K562 (cell line): ENCODE measurements around the gene DMD. TPM values are rescaled to one million over a fixed set of nuclear protein-coding genes. Genes with fewer than 3 reads are reported as not detected.

ENCODE experiments used
- CBX8 ChIP-seq: fragments of 200-600 bp; sonication (generic); IDR thresholded peaks from 2 replicates; pipeline ENCODE4 v1.6.1; 2012; ENCODE audit warnings: borderline replicate concordance, mixed run types, low read depth, mild to moderate bottlenecking, moderate library complexity, mixed read lengths, low read length, control low read depth, inconsistent platforms; ENCODE audit not compliant: poor library complexity, severe bottlenecking; ENCODE audit errors: extremely low read depth
- GMEB1 ChIP-seq: fragments of 250-450 bp; sonication (Bioruptor Pico); IDR thresholded peaks from 2 replicates; pipeline ENCODE4 v1.4.0; 2020; ENCODE audit warnings: mild to moderate bottlenecking
- KLF6 ChIP-seq: fragments of 250-450 bp; sonication (Bioruptor Pico); IDR thresholded peaks from 2 replicates; pipeline ENCODE4 v1.4.0; 2020; ENCODE audit warnings: mild to moderate bottlenecking, moderate library complexity, borderline replicate concordance
- RERE ChIP-seq: sonication (generic); formaldehyde crosslinking; IDR thresholded peaks from 2 replicates; pipeline ENCODE4 v1.8.0; 2023; ENCODE audit warnings: missing genetic modification reagents, mild to moderate bottlenecking, borderline replicate concordance
- XRCC5 ChIP-seq: fragments of 200-400 bp; formaldehyde crosslinking; IDR thresholded peaks from 2 replicates; pipeline ENCODE4 v1.6.1; 2017; ENCODE audit warnings: low read depth, mild to moderate bottlenecking, low read length
- ZNF507 ChIP-seq: conservative IDR thresholded peaks from 2 replicates; pipeline ENCODE4 v1.6.1; 2017; ENCODE audit warnings: missing genetic modification characterization, missing compliant biosample characterization
- polyA plus RNA-seq, 8 experiments: library from polyadenylated mRNA; depleted of rRNA in 4 of 8; stranded (reverse) in 5 of 8; unstranded in 3 of 8; fragments of >200 nt; fragmentation: Nextera tagmentation in 2 of 8; fragmentation: Illumina TruSeq in 1 of 8; extraction: Ambion mirVana in 2 of 8; extraction: Trizol in 1 of 8; gene quantifications; 2 replicates each; pipeline versions ENCODE4 v1.2.1 to v1.2.3, GENCODE V29; 2011 to 2014; ENCODE audit warnings: inconsistent platforms in 1 of 8, missing spikeins in 1 of 8
- total RNA-seq, 7 experiments: library from RNA; depleted of rRNA in 6 of 7; stranded (reverse); fragments of >200 nt in 6 of 7; fragmentation: Illumina TruSeq in 2 of 7; extraction: Trizol in 2 of 7; gene quantifications; 2 replicates each; pipeline versions ENCODE4 v1.2.1 to v1.2.3, GENCODE V29; 2011 to 2021; ENCODE audit warnings: low replicate concordance in 1 of 7
- TF ChIP-seq, protein P1 (sequence below): fragments of 450-650 bp; IDR thresholded peaks from 2 replicates; pipeline ENCODE4 v1.6.1; 2016; ENCODE audit warnings: borderline replicate concordance

Gene DMD
- total and polyA plus RNA-seq, 9 of the 15 experiments (the other 6 are each of a cell fraction or from before 2014, with no cell fraction given) = 3.8 to 20.4 (median 11.4) TPM

GRCh38 chrX:32896088-32896487 is 315.3 kb downstream of the DMD start (continued):
- TF ChIP-seq RERE (CRISPR knock-in tag) = no peak
- TF ChIP-seq, protein P1, sequence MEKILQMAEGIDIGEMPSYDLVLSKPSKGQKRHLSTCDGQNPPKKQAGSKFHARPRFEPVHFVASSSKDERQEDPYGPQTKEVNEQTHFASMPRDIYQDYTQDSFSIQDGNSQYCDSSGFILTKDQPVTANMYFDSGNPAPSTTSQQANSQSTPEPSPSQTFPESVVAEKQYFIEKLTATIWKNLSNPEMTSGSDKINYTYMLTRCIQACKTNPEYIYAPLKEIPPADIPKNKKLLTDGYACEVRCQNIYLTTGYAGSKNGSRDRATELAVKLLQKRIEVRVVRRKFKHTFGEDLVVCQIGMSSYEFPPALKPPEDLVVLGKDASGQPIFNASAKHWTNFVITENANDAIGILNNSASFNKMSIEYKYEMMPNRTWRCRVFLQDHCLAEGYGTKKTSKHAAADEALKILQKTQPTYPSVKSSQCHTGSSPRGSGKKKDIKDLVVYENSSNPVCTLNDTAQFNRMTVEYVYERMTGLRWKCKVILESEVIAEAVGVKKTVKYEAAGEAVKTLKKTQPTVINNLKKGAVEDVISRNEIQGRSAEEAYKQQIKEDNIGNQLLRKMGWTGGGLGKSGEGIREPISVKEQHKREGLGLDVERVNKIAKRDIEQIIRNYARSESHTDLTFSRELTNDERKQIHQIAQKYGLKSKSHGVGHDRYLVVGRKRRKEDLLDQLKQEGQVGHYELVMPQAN = no peak
- TF ChIP-seq XRCC5 = no peak
- TF ChIP-seq GMEB1 (CRISPR knock-in tag) = no peak
- TF ChIP-seq KLF6 (CRISPR knock-in tag) = no peak
- TF ChIP-seq CBX8 = no peak
- no peak for TF ChIP-seq ZNF507 (tag)
